MM.1S (cell line): Measurements from ENCODE around the gene FOSB.

Experiments used
- DNase-seq: peaks from one replicate; pipeline ENCODE4 v3.0.0-alpha.2; 2015
- H2AFZ ChIP-seq: fragments of 300-600 bp; sonication (generic); 2 replicates; pipeline ENCODE4 v1.6.0; 2016; ENCODE audit warnings: antibody characterized with exemption, low read length
- H3F3A ChIP-seq: fragments of 300-600 bp; sonication (generic); 2 replicates; pipeline ENCODE4 v1.6.1; 2016; ENCODE audit warnings: mild to moderate bottlenecking, antibody characterized with exemption, low read length, moderate library complexity, mixed read lengths; ENCODE audit not compliant: insufficient read depth
- H3K27ac ChIP-seq: fragments of 300-600 bp; sonication (generic); 2 replicates; pipeline ENCODE4 v1.5.1; 2016; ENCODE audit warnings: mild to moderate bottlenecking, low read length
- H3K27me3 ChIP-seq: fragments of 300-600 bp; sonication (generic); replicated peaks from 2 replicates; pipeline ENCODE4 v1.6.0; 2016; ENCODE audit warnings: low read length; ENCODE audit not compliant: insufficient read depth
- H3K36me3 ChIP-seq: fragments of 300-600 bp; sonication (generic); replicated peaks from 2 replicates; pipeline ENCODE4 v1.6.1; 2016; ENCODE audit warnings: mild to moderate bottlenecking, low read length, mixed read lengths; ENCODE audit not compliant: insufficient read depth
- H3K4me1 ChIP-seq: fragments of 300-600 bp; sonication (generic); 2 replicates; pipeline ENCODE4 v1.6.1; 2016; ENCODE audit warnings: low read length, mixed read lengths
- H3K4me2 ChIP-seq: fragments of 300-600 bp; sonication (generic); 2 replicates; pipeline ENCODE4 v1.6.0; 2016; ENCODE audit warnings: low read depth, low read length
- H3K4me3 ChIP-seq: fragments of 300-600 bp; sonication (generic); 2 replicates; pipeline ENCODE4 v1.5.1; 2016; ENCODE audit warnings: low read length, mixed read lengths
- H3K79me2 ChIP-seq: fragments of 300-600 bp; sonication (generic); 2 replicates; pipeline ENCODE4 v1.6.1; 2016; ENCODE audit warnings: mixed run types, low read length, mixed read lengths
- H3K9ac ChIP-seq: fragments of 300-600 bp; sonication (generic); 2 replicates; pipeline ENCODE4 v1.6.1; 2016; ENCODE audit warnings: low read length, mixed read lengths
- H3K9me2 ChIP-seq: fragments of 300-600 bp; sonication (generic); replicated peaks from 2 replicates; pipeline ENCODE4 v1.6.1; 2016; ENCODE audit warnings: mild to moderate bottlenecking, low read length, mixed read lengths; ENCODE audit not compliant: insufficient read depth
- H3K9me3 ChIP-seq: fragments of 300-600 bp; sonication (generic); replicated peaks from 2 replicates; pipeline ENCODE4 v1.6.1; 2016; ENCODE audit warnings: mild to moderate bottlenecking, low read length, mixed read lengths; ENCODE audit not compliant: insufficient read depth
- H4K20me1 ChIP-seq: fragments of 300-600 bp; sonication (generic); 2 replicates; pipeline ENCODE4 v1.6.1; 2016; ENCODE audit warnings: mild to moderate bottlenecking, low read length, moderate library complexity, mixed read lengths; ENCODE audit not compliant: insufficient read depth
- EZH2 ChIP-seq: fragments of 300-600 bp; sonication (generic); optimal IDR thresholded peaks from 2 replicates; pipeline ENCODE3; 2017; ENCODE audit warnings: low read depth, mild to moderate bottlenecking, antibody characterized with exemption, low read length, mixed read lengths
- EZH2phosphoT487 ChIP-seq: fragments of 300-600 bp; sonication (generic); IDR thresholded peaks from 2 replicates; pipeline ENCODE4 v1.6.1; 2018; ENCODE audit warnings: antibody characterized with exemption, low read length
- TF ChIP-seq, protein P1 (sequence below): fragments of 300-600 bp; sonication (generic); IDR thresholded peaks from 2 replicates; pipeline ENCODE4 v1.5.1; 2016; ENCODE audit warnings: antibody characterized with exemption, low read length, mixed read lengths

FOSB gene

DNA sequence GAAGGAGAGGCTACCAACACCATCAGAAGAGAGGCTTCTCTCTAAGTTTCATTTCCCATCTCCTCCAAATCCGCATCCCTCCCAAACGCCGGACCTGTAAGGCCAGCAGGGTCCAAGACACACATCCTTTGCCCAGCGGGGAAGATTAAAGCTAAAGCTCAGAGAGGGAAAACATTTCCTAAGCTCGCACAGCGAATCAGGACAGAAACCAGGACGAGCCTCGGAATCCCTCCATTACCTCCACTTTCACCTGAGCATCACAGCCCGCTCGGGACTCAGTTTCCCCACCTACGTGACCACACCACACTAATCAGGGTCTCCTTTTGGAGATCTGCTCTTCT is 711 bp upstream of the FOSB start:
- Histone ChIP-seq H4K20me1 (no peaks in the 10 kb centered on the region), H3K4me2 (peak overlapping the region; percentile 90), H3K4me1 (no peaks in the 10 kb centered on the region), H2AFZ (peak overlapping the region; percentile 77), H3K36me3 (no peaks in the 10 kb centered on the region), H3K9me3 (no peaks in the 10 kb centered on the region), H3K9me2 (no peaks in the 10 kb centered on the region), H3K79me2 (no peaks in the 10 kb centered on the region), H3K9ac (peak overlapping the region; percentile 90), H3K4me3 (peak overlapping the region; percentile 83), H3K27ac (peak overlapping the region; percentile 82; the same call in 1 of the 2 replicates), H3F3A (peaks cover 14% of the 10 kb centered on the region; the same call in 1 of the 2 replicates), H3K27me3 (peaks cover 6% of the 10 kb centered on the region)
- TF ChIP-seq EZH2: no peak
- TF ChIP-seq EZH2phosphoT487: no peak
- DNase-seq: no peak

DNA sequence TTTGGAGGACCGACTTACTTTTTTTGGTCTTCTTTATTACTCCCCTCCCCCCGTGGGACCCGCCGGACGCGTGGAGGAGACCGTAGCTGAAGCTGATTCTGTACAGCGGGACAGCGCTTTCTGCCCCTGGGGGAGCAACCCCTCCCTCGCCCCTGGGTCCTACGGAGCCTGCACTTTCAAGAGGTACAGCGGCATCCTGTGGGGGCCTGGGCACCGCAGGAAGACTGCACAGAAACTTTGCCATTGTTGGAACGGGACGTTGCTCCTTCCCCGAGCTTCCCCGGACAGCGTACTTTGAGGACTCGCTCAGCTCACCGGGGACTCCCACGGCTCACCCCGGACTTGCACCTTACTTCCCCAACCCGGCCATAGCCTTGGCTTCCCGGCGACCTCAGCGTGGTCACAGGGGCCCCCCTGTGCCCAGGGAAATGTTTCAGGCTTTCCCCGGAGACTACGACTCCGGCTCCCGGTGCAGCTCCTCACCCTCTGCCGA is 409 bp downstream of the FOSB start:
- Histone ChIP-seq H3K4me2 (peak overlapping the region; percentile 90), H3K4me1 (no peaks in the 10 kb centered on the region), H3F3A (peaks cover 14% of the 10 kb centered on the region; the same call in 1 of the 2 replicates), H4K20me1 (no peaks in the 10 kb centered on the region), H3K4me3 (peak overlapping the region; percentile 83), H2AFZ (peak overlapping the region; percentile 37; the same call in 1 of the 2 replicates), H3K27ac (peak overlapping the region; percentile 82; the same call in 1 of the 2 replicates), H3K9me3 (no peaks in the 10 kb centered on the region), H3K9ac (peak overlapping the region; percentile 90), H3K36me3 (no peaks in the 10 kb centered on the region), H3K27me3 (peaks cover 6% of the 10 kb centered on the region), H3K79me2 (no peaks in the 10 kb centered on the region), H3K9me2 (no peaks in the 10 kb centered on the region)
- no peak for TF ChIP-seq EZH2
- TF ChIP-seq, protein P1, sequence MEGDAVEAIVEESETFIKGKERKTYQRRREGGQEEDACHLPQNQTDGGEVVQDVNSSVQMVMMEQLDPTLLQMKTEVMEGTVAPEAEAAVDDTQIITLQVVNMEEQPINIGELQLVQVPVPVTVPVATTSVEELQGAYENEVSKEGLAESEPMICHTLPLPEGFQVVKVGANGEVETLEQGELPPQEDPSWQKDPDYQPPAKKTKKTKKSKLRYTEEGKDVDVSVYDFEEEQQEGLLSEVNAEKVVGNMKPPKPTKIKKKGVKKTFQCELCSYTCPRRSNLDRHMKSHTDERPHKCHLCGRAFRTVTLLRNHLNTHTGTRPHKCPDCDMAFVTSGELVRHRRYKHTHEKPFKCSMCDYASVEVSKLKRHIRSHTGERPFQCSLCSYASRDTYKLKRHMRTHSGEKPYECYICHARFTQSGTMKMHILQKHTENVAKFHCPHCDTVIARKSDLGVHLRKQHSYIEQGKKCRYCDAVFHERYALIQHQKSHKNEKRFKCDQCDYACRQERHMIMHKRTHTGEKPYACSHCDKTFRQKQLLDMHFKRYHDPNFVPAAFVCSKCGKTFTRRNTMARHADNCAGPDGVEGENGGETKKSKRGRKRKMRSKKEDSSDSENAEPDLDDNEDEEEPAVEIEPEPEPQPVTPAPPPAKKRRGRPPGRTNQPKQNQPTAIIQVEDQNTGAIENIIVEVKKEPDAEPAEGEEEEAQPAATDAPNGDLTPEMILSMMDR: no peak; the same call in 1 of the 2 replicates
- no peak for TF ChIP-seq EZH2phosphoT487
- no peak for DNase-seq

DNA sequence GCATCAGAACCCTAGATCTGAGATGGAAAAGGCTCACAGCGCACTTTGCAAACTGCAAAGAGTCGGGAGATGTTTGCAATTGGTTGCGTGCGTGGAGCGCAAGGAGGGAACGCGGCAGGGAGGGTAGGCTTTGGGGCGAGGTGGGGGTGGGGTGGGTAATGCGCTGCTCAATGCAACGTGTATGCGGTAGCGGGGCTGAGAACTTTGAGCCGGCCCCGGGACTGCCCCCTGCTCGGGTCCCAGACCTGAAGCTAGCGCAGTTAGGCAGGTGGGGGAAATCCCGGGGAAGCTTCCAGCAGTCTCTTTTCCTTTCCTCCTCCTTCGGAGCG is 971 bp downstream of the FOSB start:
- peak overlapping the region; percentile 82; the same call in 1 of the 2 replicates for H3K27ac ChIP-seq
- DNase-seq: no peak
- peak overlapping the region; percentile 37; the same call in 1 of the 2 replicates for H2AFZ ChIP-seq

More for the DNA sequence above, 971 bp downstream of the FOSB start:
- H3K4me3 ChIP-seq: peak overlapping the region; percentile 83
- H4K20me1 ChIP-seq: no peaks in the 10 kb centered on the region
- no peaks in the 10 kb centered on the region for H3K9me2 ChIP-seq
- peaks cover 14% of the 10 kb centered on the region; the same call in 1 of the 2 replicates for H3F3A ChIP-seq
- no peaks in the 10 kb centered on the region for H3K9me3 ChIP-seq
- no peaks in the 10 kb centered on the region for H3K79me2 ChIP-seq
- H3K36me3 ChIP-seq: no peaks in the 10 kb centered on the region
- TF ChIP-seq EZH2 (no peak), EZH2phosphoT487 (no peak)
- TF ChIP-seq, protein P1: no peak
- peaks cover 6% of the 10 kb centered on the region for H3K27me3 ChIP-seq
- H3K4me2 ChIP-seq: peak overlapping the region; percentile 90
- peak overlapping the region; percentile 90 for H3K9ac ChIP-seq
- no peaks in the 10 kb centered on the region for H3K4me1 ChIP-seq
